ENCODE results near the gene TMEM54.

Gene TMEM54

GRCh38 chr1:32863218-32863880 is 37.8 kb downstream of the TMEM54 start:
- no peaks in the 10 kb centered on the region for H3K9me3 ChIP-seq (ENCODE audit: control insufficient read depth, insufficient read depth, low read length)
- no peak overlapping the region for H3K4me3 ChIP-seq (ENCODE audit: low read depth, low read length)
- H3K4me1 ChIP-seq (ENCODE audit: control insufficient read depth, insufficient read depth, low read length) = no peaks in the 10 kb centered on the region
- no peaks in the 10 kb centered on the region for H3K27me3 ChIP-seq (ENCODE audit: control insufficient read depth, insufficient read depth, low read length)
- no peak overlapping the region for H3K9ac ChIP-seq (ENCODE audit: low read depth, low read length)
- no peaks in the 10 kb centered on the region for H3K36me3 ChIP-seq (ENCODE audit: control insufficient read depth, insufficient read depth, low read length)

GRCh38 chr1:32861904-32862695 is 39.1 kb downstream of the TMEM54 start:
- Histone ChIP-seq H3K4me1 (ENCODE audit: control insufficient read depth, insufficient read depth, low read length) (no peaks in the 10 kb centered on the region), H3K4me3 (ENCODE audit: low read depth, low read length) (no peak overlapping the region), H3K9me3 (ENCODE audit: control insufficient read depth, insufficient read depth, low read length) (no peaks in the 10 kb centered on the region), H3K27me3 (ENCODE audit: control insufficient read depth, insufficient read depth, low read length) (no peaks in the 10 kb centered on the region), H3K9ac (ENCODE audit: low read depth, low read length) (no peak overlapping the region), H3K36me3 (ENCODE audit: control insufficient read depth, insufficient read depth, low read length) (no peaks in the 10 kb centered on the region)

- H3K9me3 ChIP-seq (ENCODE audit: control insufficient read depth, insufficient read depth, low read length) = no peaks in the 10 kb centered on the region
- H3K27me3 ChIP-seq (ENCODE audit: control insufficient read depth, insufficient read depth, low read length) = no peaks in the 10 kb centered on the region
- H3K4me1 ChIP-seq (ENCODE audit: control insufficient read depth, insufficient read depth, low read length) = no peaks in the 10 kb centered on the region
- no peak overlapping the region for H3K4me3 ChIP-seq (ENCODE audit: low read depth, low read length)
- no peak overlapping the region for H3K9ac ChIP-seq (ENCODE audit: low read depth, low read length)
- peaks cover 2% of the 10 kb centered on the region for H3K36me3 ChIP-seq (ENCODE audit: control insufficient read depth, insufficient read depth, low read length)
Measured at GRCh38 chr1:32860566-32860965, 40.6 kb downstream of the TMEM54 start.

- H3K27me3 ChIP-seq (ENCODE audit: control insufficient read depth, insufficient read depth, low read length) = no peaks in the 10 kb centered on the region
Measured at GRCh38 chr1:32859915-32860314, 41.3 kb downstream of the TMEM54 start.

GRCh38 chr1:32858791-32859190 is 42.4 kb downstream of the TMEM54 start:
- no peaks in the 10 kb centered on the region for H3K9me3 ChIP-seq (ENCODE audit: control insufficient read depth, insufficient read depth, low read length)
- no peaks in the 10 kb centered on the region for H3K27me3 ChIP-seq (ENCODE audit: control insufficient read depth, insufficient read depth, low read length)
- H3K9ac ChIP-seq (ENCODE audit: low read depth, low read length) = no peak overlapping the region
- no peak overlapping the region for H3K4me3 ChIP-seq (ENCODE audit: low read depth, low read length)
- no peaks in the 10 kb centered on the region for H3K4me1 ChIP-seq (ENCODE audit: control insufficient read depth, insufficient read depth, low read length)
- peaks cover 2% of the 10 kb centered on the region for H3K36me3 ChIP-seq (ENCODE audit: control insufficient read depth, insufficient read depth, low read length)

More at GRCh38 chr1:32859915-32860314, 41.3 kb downstream of the TMEM54 start:
- Histone ChIP-seq H3K9ac (ENCODE audit: low read depth, low read length) (no peak overlapping the region), H3K4me1 (ENCODE audit: control insufficient read depth, insufficient read depth, low read length) (no peaks in the 10 kb centered on the region), H3K36me3 (ENCODE audit: control insufficient read depth, insufficient read depth, low read length) (peaks cover 2% of the 10 kb centered on the region), H3K9me3 (ENCODE audit: control insufficient read depth, insufficient read depth, low read length) (no peaks in the 10 kb centered on the region), H3K4me3 (ENCODE audit: low read depth, low read length) (no peak overlapping the region)

- H3K4me3 ChIP-seq (ENCODE audit: low read depth, low read length) = no peak overlapping the region
Measured at GRCh38 chr1:32858136-32858535, 43.1 kb downstream of the TMEM54 start.

GRCh38 chr1:32855861-32856617 is 45.1 kb downstream of the TMEM54 start:
- Histone ChIP-seq H3K9me3 (ENCODE audit: control insufficient read depth, insufficient read depth, low read length) (no peaks in the 10 kb centered on the region), H3K4me1 (ENCODE audit: control insufficient read depth, insufficient read depth, low read length) (no peaks in the 10 kb centered on the region), H3K4me3 (ENCODE audit: low read depth, low read length) (no peak overlapping the region), H3K9ac (ENCODE audit: low read depth, low read length) (no peak overlapping the region), H3K27me3 (ENCODE audit: control insufficient read depth, insufficient read depth, low read length) (no peaks in the 10 kb centered on the region), H3K36me3 (ENCODE audit: control insufficient read depth, insufficient read depth, low read length) (peaks cover 2% of the 10 kb centered on the region)

More at GRCh38 chr1:32858136-32858535, 43.1 kb downstream of the TMEM54 start:
- H3K9me3 ChIP-seq (ENCODE audit: control insufficient read depth, insufficient read depth, low read length) = no peaks in the 10 kb centered on the region
- no peaks in the 10 kb centered on the region for H3K27me3 ChIP-seq (ENCODE audit: control insufficient read depth, insufficient read depth, low read length)
- H3K36me3 ChIP-seq (ENCODE audit: control insufficient read depth, insufficient read depth, low read length) = peaks cover 2% of the 10 kb centered on the region
- H3K9ac ChIP-seq (ENCODE audit: low read depth, low read length) = no peak overlapping the region
- no peaks in the 10 kb centered on the region for H3K4me1 ChIP-seq (ENCODE audit: control insufficient read depth, insufficient read depth, low read length)

- Histone ChIP-seq H3K4me1 (ENCODE audit: control insufficient read depth, insufficient read depth, low read length) (no peaks in the 10 kb centered on the region), H3K9me3 (ENCODE audit: control insufficient read depth, insufficient read depth, low read length) (no peaks in the 10 kb centered on the region), H3K9ac (ENCODE audit: low read depth, low read length) (no peak overlapping the region), H3K27me3 (ENCODE audit: control insufficient read depth, insufficient read depth, low read length) (no peaks in the 10 kb centered on the region), H3K36me3 (ENCODE audit: control insufficient read depth, insufficient read depth, low read length) (no peaks in the 10 kb centered on the region), H3K4me3 (ENCODE audit: low read depth, low read length) (no peak overlapping the region)
Measured at GRCh38 chr1:32848354-32849063, 52.7 kb downstream of the TMEM54 start.
